GM12891 (cell line): ENCODE data around the gene TBC1D20.

Experiments
- DNase-seq: peaks from one replicate; pipeline ENCODE4 v3.0.0; 2011; ENCODE audit warnings: low spot score; ENCODE audit not compliant: insufficient read length
- FAIRE-seq: peaks from 2 replicates; lab custom pipeline; 2011; peaks lifted over from hg19 to GRCh38; lab: Jason Lieb, UNC
- PAX5 ChIP-seq: IDR thresholded peaks from 2 replicates; pipeline ENCODE4 v1.6.1; 2011; ENCODE audit warnings: low read length, moderate library complexity, mild to moderate bottlenecking; ENCODE audit not compliant: insufficient read depth, severe bottlenecking
- POLR2A ChIP-seq: IDR thresholded peaks from 2 replicates; pipeline ENCODE4 v1.6.1; 2011; ENCODE audit warnings: low read depth, low read length, control low read depth
- POLR2AphosphoS5 ChIP-seq: IDR thresholded peaks from 2 replicates; pipeline ENCODE4 v1.6.1; 2011; ENCODE audit warnings: low read depth, low read length, control low read depth
- POU2F2 ChIP-seq: IDR thresholded peaks from 2 replicates; pipeline ENCODE4 v1.6.1; 2011; ENCODE audit warnings: low read depth, mild to moderate bottlenecking, control low read depth, low read length, moderate library complexity
- SPI1 ChIP-seq: IDR thresholded peaks from 2 replicates; pipeline ENCODE4 v1.6.1; 2011; ENCODE audit warnings: low read depth, low read length, control low read depth
- TAF1 ChIP-seq: IDR thresholded peaks from 2 replicates; pipeline ENCODE4 v1.6.1; 2011; ENCODE audit warnings: low read depth, low read length, control low read depth

Gene TBC1D20

GRCh38 chr20:437787-438486 is 24.4 kb downstream of the TBC1D20 start:
- FAIRE-seq (no peak), DNase-seq (no peak)
- TF ChIP-seq SPI1 (peak; percentile 24; the same call in 1 of the 2 replicates), TAF1 (no peak)

DNA sequence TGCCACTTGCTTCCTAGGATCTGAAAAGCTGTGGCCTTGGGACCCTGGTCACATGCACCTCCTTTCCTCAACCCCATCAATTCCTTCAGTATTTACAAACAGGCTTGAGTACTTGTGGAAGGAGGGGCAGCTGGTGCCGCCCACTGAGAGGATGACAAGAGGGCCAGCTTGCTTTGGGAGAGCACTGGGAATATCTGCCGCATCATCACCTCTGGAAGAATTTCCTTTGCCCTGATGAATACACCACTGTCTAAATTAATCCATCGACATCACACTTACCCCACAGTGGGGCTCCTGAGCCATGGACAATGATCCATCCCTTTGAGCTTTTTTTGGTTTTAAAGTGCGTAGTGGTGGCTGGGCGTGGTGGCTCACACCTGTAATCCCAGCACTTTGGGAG is 25.9 kb downstream of the TBC1D20 start:
- TF ChIP-seq POLR2AphosphoS5 (no peak), POU2F2 (no peak), PAX5 (no peak), SPI1 (no peak), TAF1 (no peak), POLR2A (no peak)
- FAIRE-seq (no peak), DNase-seq (no peak)

DNA sequence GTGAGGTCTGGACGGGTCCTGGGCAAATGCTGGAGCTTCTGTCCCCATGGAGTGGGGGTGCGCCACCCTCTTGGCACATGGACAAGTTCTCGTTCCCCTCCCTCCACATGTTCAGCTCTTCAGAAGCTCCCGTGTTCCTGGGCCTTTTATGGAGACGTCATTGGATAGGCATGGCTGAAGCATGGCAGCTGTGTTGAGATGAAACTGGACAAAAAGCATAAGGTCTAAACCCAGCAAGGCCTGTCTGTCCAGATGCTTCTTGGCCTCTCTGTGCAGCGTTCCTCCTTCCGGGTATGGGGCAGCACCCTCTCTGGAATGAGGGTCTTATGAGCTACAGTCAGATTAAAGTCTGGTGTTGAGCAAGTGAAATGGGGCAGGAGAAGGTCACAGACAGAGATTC is 26.8 kb downstream of the TBC1D20 start:
- no peak for TF ChIP-seq POLR2A
- no peak for TF ChIP-seq POU2F2
- no peak for TF ChIP-seq TAF1
- no peak for TF ChIP-seq SPI1
- TF ChIP-seq POLR2AphosphoS5, result no peak
- TF ChIP-seq PAX5, result no peak
- FAIRE-seq, result peak; percentile 28

GRCh38 chr20:434661-435419 is 27.5 kb downstream of the TBC1D20 start:
- TF ChIP-seq SPI1 (no peak), PAX5 (no peak), POU2F2 (no peak), POLR2A (no peak), TAF1 (no peak), POLR2AphosphoS5 (no peak)
- no peak for FAIRE-seq
- DNase-seq, result no peak

More for the DNA sequence above, 26.8 kb downstream of the TBC1D20 start:
- no peak for DNase-seq

- TF ChIP-seq TAF1 (no peak), PAX5 (no peak), POU2F2 (no peak), POLR2A (no peak), POLR2AphosphoS5 (no peak; the same call in 1 of the 2 replicates), SPI1 (no peak)
- no peak for FAIRE-seq
- no peak for DNase-seq
These were observed 28.1 kb downstream of the TBC1D20 start for GRCh38 chr20:434221-434620.

DNA sequence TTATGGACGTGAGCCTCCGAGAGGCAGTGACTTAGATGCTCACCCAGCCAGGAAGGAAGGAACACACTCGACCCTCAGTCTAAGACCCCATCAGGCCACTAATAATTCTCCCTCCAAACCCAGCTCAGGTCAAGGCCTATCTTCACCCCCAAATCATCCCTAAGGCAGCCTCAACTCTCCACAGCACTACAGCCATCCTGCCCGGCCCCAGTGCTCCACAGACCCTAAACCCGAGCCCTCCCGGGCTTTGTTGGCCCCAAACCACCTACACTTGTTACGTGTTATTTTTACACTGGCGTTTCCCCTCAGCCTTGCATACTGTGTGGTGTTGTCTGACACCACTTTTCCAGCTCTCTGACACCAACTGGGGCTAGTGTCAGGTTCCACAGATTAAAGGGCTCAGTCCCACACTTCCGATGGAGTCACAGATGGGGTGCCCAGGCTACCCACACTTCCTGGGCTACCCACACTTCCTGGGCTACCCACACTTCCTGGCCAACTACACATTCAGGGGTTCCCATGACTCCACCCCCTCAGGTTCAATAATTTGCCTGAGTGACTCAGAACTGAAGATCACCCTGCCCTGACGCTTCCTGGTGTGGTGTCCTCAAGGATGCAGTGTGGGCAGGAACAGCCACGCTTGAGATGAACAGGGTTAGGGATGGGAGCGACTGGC is 28.9 kb downstream of the TBC1D20 start:
- DNase-seq (peak; percentile 79), FAIRE-seq (peak; percentile 98)
- TF ChIP-seq SPI1, result no peak
- TF ChIP-seq POLR2AphosphoS5, result peak; percentile 0

- FAIRE-seq (no peak), DNase-seq (no peak)
- TF ChIP-seq POLR2A, result no peak
- TF ChIP-seq SPI1, result no peak
- no peak for TF ChIP-seq PAX5
- no peak for TF ChIP-seq POU2F2
- TF ChIP-seq TAF1, result no peak
- no peak for TF ChIP-seq POLR2AphosphoS5
These were observed 29.5 kb downstream of the TBC1D20 start for GRCh38 chr20:432677-433299.

GRCh38 chr20:432208-432607 is 30.1 kb downstream of the TBC1D20 start:
- DNase-seq, result no peak
- FAIRE-seq, result no peak
- TF ChIP-seq POLR2A, result no peak
- TF ChIP-seq POU2F2, result no peak
